Aorta (tissue), 5 donors: ENCODE measurements around the gene IGLL5. TPM values are rescaled to one million over a fixed set of nuclear protein-coding genes. Genes with fewer than 3 reads are reported as not detected.

ENCODE experiments used
- ATAC-seq: fragments of 200-7000 bp; cut with Tn5 transposase; one replicate; pipeline ENCODE4 v1.9.1; 2022; ENCODE audit warnings: moderate library complexity; ENCODE audit not compliant: low FRiP score
- DNase-seq, 2 donors: peaks; one replicate each; pipeline ENCODE4 v3.0.0-alpha.2; 2020
- H3K27ac ChIP-seq, 2 donors: one replicate each; pipeline ENCODE4 v1.5.1; 2013; ENCODE audit warnings: low read length in 2 of 2, mild to moderate bottlenecking in 2 of 2, moderate library complexity in 2 of 2, control low read depth in 1 of 2, inconsistent platforms in 1 of 2, low read depth in 1 of 2
- H3K27me3 ChIP-seq, 2 donors: one replicate each; pipeline ENCODE4 v1.6.1; 2013; ENCODE audit warnings: control low read depth in 1 of 2, low read length in 1 of 2, mild to moderate bottlenecking in 1 of 2, moderate library complexity in 1 of 2; ENCODE audit not compliant: insufficient read depth in 2 of 2, control insufficient read depth in 1 of 2
- H3K36me3 ChIP-seq, 2 donors: one replicate each; pipeline ENCODE4 v1.6.1; 2013; ENCODE audit warnings: control low read depth in 1 of 2, low read length in 1 of 2, mild to moderate bottlenecking in 1 of 2; ENCODE audit not compliant: insufficient read depth in 2 of 2, control insufficient read depth in 1 of 2
- H3K4me1 ChIP-seq, 2 donors: one replicate each; pipeline ENCODE4 v1.6.1; 2013; ENCODE audit warnings: low read length in 2 of 2, control low read depth in 1 of 2, mild to moderate bottlenecking in 1 of 2, moderate library complexity in 1 of 2; ENCODE audit not compliant: insufficient read depth in 2 of 2, control insufficient read depth in 1 of 2
- H3K4me3 ChIP-seq, 2 donors: one replicate each; pipeline ENCODE4 v1.5.1; 2013; ENCODE audit warnings: low read length in 2 of 2, control low read depth in 1 of 2, mild to moderate bottlenecking in 1 of 2
- H3K9me3 ChIP-seq: one replicate; pipeline ENCODE4 v1.6.1; 2013; ENCODE audit warnings: mild to moderate bottlenecking, low read length; ENCODE audit not compliant: control insufficient read depth
- WGBS, 2 donors: extraction: QIAGEN DNeasy Blood & Tissue Kit; methylation state at CpG; one replicate each; pipeline ENCODE4 v1.1.7; 2013; 5-methylcytosine and 5-hydroxymethylcytosine counted together
- intact Hi-C, 2 donors: fragments of 100-400 bp; cut with DNase I; formaldehyde crosslinking; loops; one replicate each; pipeline versions ENCODE4 v1.14.2 to v1.15.0; 2022
- polyA plus RNA-seq, 2 donors: library from polyadenylated mRNA; stranded (reverse); fragments of 200-250 nt; gene quantifications; one replicate each; pipeline ENCODE4 v1.2.3, GENCODE V29; 2013
- total RNA-seq, 2 donors: library from RNA; stranded (reverse); fragmentation: NEBNext Ultra II Directional; extraction: Animal tissue kit (Norgen Biotek cat#: 25700); gene quantifications; one replicate each; pipeline ENCODE4 v1.2.1, GENCODE V29; 2021
- donor health status: healthy with polysubstance abuse.
- donor health status: Bipolar disorder and iron deficiency.
- donor health status: DM: no; HTN: no; CAD: no.
- donor health status: DM: no; HTN: no; CAD: no.
- donor health status: DM: yes; HTN: yes; CAD: no.

Gene IGLL5
- total and polyA plus RNA-seq, 4 donors = 0.51 to 6.1 (median 2.0) TPM

- 21 to 33% methylated on average over 8 of the region's 8 CpGs for WGBS, 2 donors
- H3K4me3 ChIP-seq = no peak overlapping the region
- no peaks in the 10 kb centered on the region for H3K4me1 ChIP-seq
- ATAC-seq = no peak
- H3K27me3 ChIP-seq = no peaks in the 10 kb centered on the region
- no peak overlapping the region for H3K27ac ChIP-seq
- intact Hi-C loops = no loop called here
- no peaks in the 10 kb centered on the region for H3K36me3 ChIP-seq
- no peaks in the 10 kb centered on the region for H3K9me3 ChIP-seq
- DNase-seq = peak in 1 of 2 donors; percentile 21
Observed at GRCh38 chr22:22925805-22926369, 38.3 kb downstream of the IGLL5 start.

GRCh38 chr22:22926370-22927195 lies 39.0 kb downstream of the IGLL5 start:
- ATAC-seq = no peak
- no peaks in the 10 kb centered on the region for H3K4me1 ChIP-seq
- H3K4me3 ChIP-seq = no peak overlapping the region
- H3K9me3 ChIP-seq = no peaks in the 10 kb centered on the region
- no peaks in the 10 kb centered on the region for H3K27me3 ChIP-seq
- 60 to 64% methylated on average over 11 to 13 of the region's 13 CpGs for WGBS, 2 donors
- no peaks in the 10 kb centered on the region for H3K36me3 ChIP-seq
- intact Hi-C loops = no loop called here
- H3K27ac ChIP-seq = no peak overlapping the region
- peak in 1 of 2 donors; percentile 41 for DNase-seq

GRCh38 chr22:22927196-22927887 lies 39.7 kb downstream of the IGLL5 start:
- ATAC-seq (no peak), DNase-seq (peak in 1 of 2 donors; percentile 41)
- WGBS, 2 donors = 82 to 84% methylated on average over 21 of the region's 21 CpGs
- H3K4me3 ChIP-seq = no peak overlapping the region
- H3K9me3 ChIP-seq = no peaks in the 10 kb centered on the region
- H3K4me1 ChIP-seq = no peaks in the 10 kb centered on the region
- no peaks in the 10 kb centered on the region for H3K36me3 ChIP-seq
- no peak overlapping the region for H3K27ac ChIP-seq
- no peaks in the 10 kb centered on the region for H3K27me3 ChIP-seq
- intact Hi-C loops = no loop called here

GRCh38 chr22:22927888-22928665 lies 40.5 kb downstream of the IGLL5 start:
- Histone ChIP-seq H3K27ac (no peak overlapping the region), H3K36me3 (no peaks in the 10 kb centered on the region), H3K27me3 (no peaks in the 10 kb centered on the region), H3K4me1 (no peaks in the 10 kb centered on the region), H3K9me3 (no peaks in the 10 kb centered on the region), H3K4me3 (no peak overlapping the region)
- no peak for ATAC-seq
- intact Hi-C loops = no loop called here
- 76 to 80% methylated on average over 7 of the region's 7 CpGs for WGBS, 2 donors
- peak in 1 of 2 donors; percentile 30 for DNase-seq

DNA sequence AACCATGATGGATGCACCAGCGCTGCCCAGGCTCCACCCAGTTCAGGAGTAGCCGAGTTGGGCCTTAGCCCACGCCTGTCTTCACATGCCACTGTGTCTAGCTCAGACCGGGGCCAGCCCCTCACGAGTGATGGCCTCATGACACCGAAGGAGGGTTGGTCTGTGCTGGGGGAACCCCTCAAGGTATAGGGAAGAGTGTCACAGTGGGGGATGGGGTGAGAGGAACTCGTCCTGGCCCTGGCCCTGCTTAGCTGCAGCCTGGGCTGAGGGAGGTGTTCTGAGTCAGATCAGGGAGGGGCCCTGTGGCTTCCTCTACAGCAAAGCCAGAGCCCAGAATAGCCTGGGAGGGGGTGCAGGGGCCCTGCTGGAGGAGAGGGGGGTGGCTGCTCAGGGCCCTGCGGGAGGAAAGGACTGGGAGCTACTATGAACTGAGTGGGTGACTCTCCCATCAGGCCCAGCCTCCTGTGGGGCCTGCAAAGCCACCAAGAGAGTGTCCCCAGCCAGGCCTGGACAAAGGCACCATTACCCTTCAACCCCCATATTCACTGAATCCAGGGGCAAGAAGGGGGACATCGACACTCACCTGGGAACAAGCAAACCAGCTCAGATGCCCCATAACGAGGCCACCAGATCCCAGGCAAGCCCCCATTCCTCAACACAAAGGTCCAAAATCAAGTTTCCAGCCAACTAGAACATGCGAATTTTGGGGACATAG lies 41.2 kb downstream of the IGLL5 start:
- DNase-seq = peak in 1 of 2 donors; percentile 61
- H3K4me3 ChIP-seq = no peak overlapping the region
- H3K36me3 ChIP-seq = no peaks in the 10 kb centered on the region
- intact Hi-C loops = no loop called here
- H3K27me3 ChIP-seq = no peaks in the 10 kb centered on the region
- ATAC-seq = no peak
- WGBS, 2 donors = 65 to 66% methylated on average over 11 of the region's 11 CpGs
- no peaks in the 10 kb centered on the region for H3K9me3 ChIP-seq
- H3K4me1 ChIP-seq = no peaks in the 10 kb centered on the region
- no peak overlapping the region for H3K27ac ChIP-seq

- intact Hi-C loops = no loop called here
- Histone ChIP-seq H3K36me3 (no peaks in the 10 kb centered on the region), H3K27me3 (no peaks in the 10 kb centered on the region), H3K9me3 (no peaks in the 10 kb centered on the region), H3K4me3 (no peak overlapping the region), H3K27ac (no peak overlapping the region), H3K4me1 (no peaks in the 10 kb centered on the region)
- WGBS, 2 donors = 85 to 87% methylated on average over 16 of the region's 16 CpGs
- ATAC-seq (no peak), DNase-seq (peak in 1 of 2 donors; percentile 41)
Observed at GRCh38 chr22:22929381-22930221, 42.0 kb downstream of the IGLL5 start.

GRCh38 chr22:22930222-22930497 lies 42.5 kb downstream of the IGLL5 start:
- no peaks in the 10 kb centered on the region for H3K36me3 ChIP-seq
- no peak overlapping the region for H3K4me3 ChIP-seq
- ATAC-seq (no peak), DNase-seq (peak in 1 of 2 donors; percentile 17)
- no peak overlapping the region for H3K27ac ChIP-seq
- no peaks in the 10 kb centered on the region for H3K27me3 ChIP-seq
- no peaks in the 10 kb centered on the region for H3K9me3 ChIP-seq
- 77% methylated on average over 3 of the region's 3 CpGs for WGBS, 2 donors
- no peaks in the 10 kb centered on the region for H3K4me1 ChIP-seq
- intact Hi-C loops = no loop called here
